HCT116 (cell line): ENCODE results near the gene JAG1. TPM values are rescaled to one million over a fixed set of nuclear protein-coding genes. Genes with fewer than 3 reads are reported as not detected.

ENCODE experiments used
- ATAC-seq: fragments of 200-7000 bp; cut with Tn5 transposase; 2 replicates; pipeline ENCODE4 v1.9.1; 2020; ENCODE audit warnings: mild to moderate bottlenecking, moderate library complexity
- BruUV-seq: library from RNA; stranded (reverse); fragments of 400-500 nt; replicated peaks from 2 replicates; lab custom pipeline; 2021; lab: Mats Ljungman, UMichigan
- CTCF ChIA-PET: fragments of 300-600 bp; sonication (Branson Sonifier 250); formaldehyde crosslinking; loops from one replicate; lab custom pipeline; 2021; ENCODE audit warnings: antibody characterized with exemption; lab: Charles Lee
- POLR2A ChIA-PET: fragments of 300-600, 350-600 bp; sonication (Branson Sonifier 250); formaldehyde crosslinking; loops from one replicate; lab custom pipeline; 2021; ENCODE audit warnings: antibody characterized with exemption; lab: Charles Lee
- RAD21 ChIA-PET, 2 experiments: fragments of 300-600 bp; sonication (Branson Sonifier 250); formaldehyde crosslinking; loops; one replicate each; lab custom pipeline; 2023; ENCODE audit warnings: low total read pairs in 2 of 2; ENCODE audit not compliant: uncharacterized antibody in 2 of 2, unreplicated experiment in 2 of 2, low non-redundant PET in 1 of 2; lab: Charles Lee
- DNase-seq: peaks from one replicate; pipeline ENCODE4 v3.0.0-alpha.2; 2010; ENCODE audit warnings: low read depth, low spot score
- H2AFZ ChIP-seq: fragments of 200-600 bp; shearing (Covaris generic), sonication (generic); 2 replicates; pipeline ENCODE4 v1.6.1; 2017; ENCODE audit warnings: low read depth, mixed run types, mixed read lengths, antibody characterized with exemption, low read length; ENCODE audit not compliant: poor library complexity, severe bottlenecking
- H3K27ac ChIP-seq: 2 replicates; pipeline ENCODE4 v1.5.1; 2012; ENCODE audit warnings: low read depth, low read length
- H3K27me3 ChIP-seq: fragments of 200-600 bp; sonication (generic); 2 replicates; pipeline ENCODE4 v1.6.1; 2016; ENCODE audit warnings: mixed run types, low read length, mixed read lengths; ENCODE audit not compliant: insufficient read depth
- H3K36me3 ChIP-seq, 2 experiments: fragments of 200-500 bp in 1 of 2; fragments of 200-600 bp in 1 of 2; sonication (Bioruptor generic) in 1 of 2; sonication (generic) in 1 of 2; 2 replicates each; pipeline versions ENCODE4 v1.5.1 to v1.6.1; 2014 to 2016; ENCODE audit warnings: low read length in 2 of 2, inconsistent platforms in 1 of 2, mixed read lengths in 1 of 2, mixed run types in 1 of 2; ENCODE audit not compliant: insufficient read depth in 2 of 2, control insufficient read depth in 1 of 2
- H3K4me1 ChIP-seq, 2 experiments: fragments of 200-600 bp in 1 of 2; sonication (generic) in 1 of 2; 2 replicates each; pipeline versions ENCODE4 v1.5.1 to v1.6.1; 2012 to 2017; ENCODE audit warnings: low read length in 2 of 2, inconsistent platforms in 1 of 2, mild to moderate bottlenecking in 1 of 2, mixed read lengths in 1 of 2, mixed run types in 1 of 2, moderate library complexity in 1 of 2; ENCODE audit not compliant: insufficient read depth in 2 of 2, control insufficient read depth in 1 of 2
- H3K4me2 ChIP-seq: fragments of 200-600 bp; sonication (generic); 2 replicates; pipeline ENCODE4 v1.6.1; 2017; ENCODE audit warnings: mixed run types, low read length, mixed read lengths
- H3K4me3 ChIP-seq, 2 experiments: fragments of 200-600 bp in 1 of 2; sonication (generic) in 1 of 2; replicated peaks in 1 of 2; 2 replicates each; pipeline ENCODE4 v1.5.1; 2011 to 2016; ENCODE audit warnings: low read length in 2 of 2, control low read depth in 1 of 2, low read depth in 1 of 2, mild to moderate bottlenecking in 1 of 2, mixed read lengths in 1 of 2, mixed run types in 1 of 2
- H3K79me2 ChIP-seq: fragments of 200-600 bp; sonication (generic); 2 replicates; pipeline ENCODE4 v1.6.1; 2017; ENCODE audit warnings: mild to moderate bottlenecking, mixed run types, low read length, moderate library complexity, mixed read lengths; ENCODE audit not compliant: insufficient read depth
- H3K9ac ChIP-seq: fragments of 200-600 bp; sonication (generic); 2 replicates; pipeline ENCODE4 v1.6.1; 2016; ENCODE audit warnings: low read length, mixed read lengths
- H3K9me2 ChIP-seq: fragments of 200-600 bp; sonication (generic), shearing (Covaris generic); 2 replicates; pipeline ENCODE4 v1.6.1; 2017; ENCODE audit warnings: mixed run types, mild to moderate bottlenecking, moderate library complexity; ENCODE audit not compliant: insufficient read depth
- H3K9me3 ChIP-seq, 2 experiments: fragments of 200-500 bp in 1 of 2; fragments of 200-600 bp in 1 of 2; sonication (Bioruptor generic) in 1 of 2; sonication (generic) in 1 of 2; 2 replicates each; pipeline ENCODE4 v1.6.1; 2014 to 2017; ENCODE audit warnings: low read length in 2 of 2, mixed read lengths in 2 of 2, inconsistent platforms in 1 of 2, low read depth in 1 of 2, mild to moderate bottlenecking in 1 of 2, mixed run types in 1 of 2, moderate library complexity in 1 of 2; ENCODE audit not compliant: control insufficient read depth in 1 of 2, insufficient read depth in 1 of 2
- H4K20me1 ChIP-seq: fragments of 200-600 bp; sonication (generic), shearing (Covaris generic); 2 replicates; pipeline ENCODE4 v1.6.1; 2017; ENCODE audit warnings: mixed run types, mild to moderate bottlenecking, moderate library complexity; ENCODE audit not compliant: insufficient read depth
- CEBPB ChIP-seq: IDR thresholded peaks from 2 replicates; pipeline ENCODE4 v1.6.1; 2012; ENCODE audit warnings: low read depth
- EZH2 ChIP-seq: fragments of 200-600 bp; sonication (generic); IDR thresholded peaks from 2 replicates; pipeline ENCODE4 v1.6.1; 2017; ENCODE audit warnings: antibody characterized with exemption, mixed run types
- FOSL1 ChIP-seq: IDR thresholded peaks from 2 replicates; pipeline ENCODE4 v1.6.1; 2012; ENCODE audit warnings: low read depth
- POLR2A ChIP-seq: IDR thresholded peaks from 2 replicates; pipeline ENCODE4 v1.7.0; 2011; ENCODE audit warnings: borderline replicate concordance; ENCODE audit not compliant: insufficient read depth, insufficient read length; ENCODE audit errors: extremely low read depth
- RAD21 ChIP-seq: IDR thresholded peaks from 2 replicates; pipeline ENCODE4 v1.6.1; 2012; ENCODE audit warnings: low read depth, mild to moderate bottlenecking
- SIN3A ChIP-seq: IDR thresholded peaks from 2 replicates; pipeline ENCODE4 v1.6.1; 2012; ENCODE audit warnings: low read depth
- SP1 ChIP-seq: IDR thresholded peaks from 2 replicates; pipeline ENCODE4 v1.6.1; 2012; ENCODE audit warnings: low read depth
- SRF ChIP-seq: IDR thresholded peaks from 2 replicates; pipeline ENCODE4 v1.6.1; 2012; ENCODE audit warnings: low read depth
- TCF7L2 ChIP-seq: IDR thresholded peaks from 2 replicates; pipeline ENCODE4 v1.7.0; 2011; ENCODE audit warnings: borderline replicate concordance, inconsistent platforms; ENCODE audit not compliant: insufficient read depth, insufficient read length; ENCODE audit errors: extremely low read depth
- ZBTB33 ChIP-seq: IDR thresholded peaks from 2 replicates; pipeline ENCODE4 v1.6.1; 2011; ENCODE audit warnings: mild to moderate bottlenecking, low read length, moderate library complexity; ENCODE audit not compliant: insufficient replicate concordance; ENCODE audit errors: extremely low read depth
- intact Hi-C: fragments of 100-400 bp; cut with micrococcal nuclease; formaldehyde crosslinking; loops from 2 replicates; pipeline ENCODE4 v1.10.0; 2022
- total RNA-seq: library from RNA; stranded (reverse); gene quantifications from one replicate; pipeline ENCODE4 v1.2.1, GENCODE V29; 2021; ENCODE audit not compliant: unreplicated experiment
- TF ChIP-seq, protein P1 (sequence below), 3 experiments: fragments of 200-600 bp in 1 of 3; sonication (generic) in 1 of 3; IDR thresholded peaks in 2 of 3; conservative IDR thresholded peaks in 1 of 3; 2 replicates each; pipeline ENCODE4 v1.5.1; 2012 to 2017; ENCODE audit warnings: low read depth in 2 of 3, low read length in 2 of 3, antibody characterized with exemption in 1 of 3, borderline replicate concordance in 1 of 3, control low read depth in 1 of 3, mild to moderate bottlenecking in 1 of 3, mixed read lengths in 1 of 3, mixed run types in 1 of 3, moderate library complexity in 1 of 3; ENCODE audit not compliant: insufficient read depth in 1 of 3
- TF ChIP-seq, protein P2 (sequence below): IDR thresholded peaks from 2 replicates; pipeline ENCODE4 v1.6.1; 2012

JAG1 gene
- total RNA-seq, 1 experiment from 2014 or later: 31.9 TPM

- H3K9ac ChIP-seq: no peak overlapping the region
- no peaks in the 10 kb centered on the region for H3K9me2 ChIP-seq
- RAD21 ChIA-PET: no interaction called here
- CTCF ChIA-PET: no interaction called here
- peaks cover 39 to 90% of the 10 kb centered on the region in 2 experiments; a peak in 3 of 4 replicates for H3K36me3 ChIP-seq
- BruUV-seq: no TSS peak
- H3K4me1 ChIP-seq: no peaks in the 10 kb centered on the region
- H3K27me3 ChIP-seq: no peaks in the 10 kb centered on the region
- no peak overlapping the region for H3K4me3 ChIP-seq
- TF ChIP-seq TCF7L2 (no peak), EZH2 (no peak), SIN3A (no peak), RAD21 (peak; percentile 41), CEBPB (no peak), FOSL1 (no peak)
- TF ChIP-seq, protein P1, sequence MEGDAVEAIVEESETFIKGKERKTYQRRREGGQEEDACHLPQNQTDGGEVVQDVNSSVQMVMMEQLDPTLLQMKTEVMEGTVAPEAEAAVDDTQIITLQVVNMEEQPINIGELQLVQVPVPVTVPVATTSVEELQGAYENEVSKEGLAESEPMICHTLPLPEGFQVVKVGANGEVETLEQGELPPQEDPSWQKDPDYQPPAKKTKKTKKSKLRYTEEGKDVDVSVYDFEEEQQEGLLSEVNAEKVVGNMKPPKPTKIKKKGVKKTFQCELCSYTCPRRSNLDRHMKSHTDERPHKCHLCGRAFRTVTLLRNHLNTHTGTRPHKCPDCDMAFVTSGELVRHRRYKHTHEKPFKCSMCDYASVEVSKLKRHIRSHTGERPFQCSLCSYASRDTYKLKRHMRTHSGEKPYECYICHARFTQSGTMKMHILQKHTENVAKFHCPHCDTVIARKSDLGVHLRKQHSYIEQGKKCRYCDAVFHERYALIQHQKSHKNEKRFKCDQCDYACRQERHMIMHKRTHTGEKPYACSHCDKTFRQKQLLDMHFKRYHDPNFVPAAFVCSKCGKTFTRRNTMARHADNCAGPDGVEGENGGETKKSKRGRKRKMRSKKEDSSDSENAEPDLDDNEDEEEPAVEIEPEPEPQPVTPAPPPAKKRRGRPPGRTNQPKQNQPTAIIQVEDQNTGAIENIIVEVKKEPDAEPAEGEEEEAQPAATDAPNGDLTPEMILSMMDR (IDR thresholded peaks at IDR 0.05 in 2 of 3, conservative IDR thresholded peaks at IDR 0.05 in 1 of 3; ENCODE audit: borderline replicate concordance in 1 of 3, insufficient read depth in 1 of 3, low read depth in 2 of 3, low read length in 2 of 3): peak; percentile 13 to 52 (median 48); a peak in 5 of 6 replicates
- no peaks in the 10 kb centered on the region for H3K9me3 ChIP-seq
- ATAC-seq (peak; percentile 54; the same call in 1 of the 2 replicates), DNase-seq (no peak)
- intact Hi-C loops: loop anchor here (10.0 kb wide), 1 partner anchor 93 kb away; no protein-coding TSS in a partner anchor
- POLR2A ChIA-PET: no interaction called here
- H2AFZ ChIP-seq: no peak overlapping the region
- no peak overlapping the region for H3K4me2 ChIP-seq
- no peak overlapping the region for H3K27ac ChIP-seq
- H4K20me1 ChIP-seq: no peaks in the 10 kb centered on the region
- H3K79me2 ChIP-seq: no peaks in the 10 kb centered on the region
These were observed 26.3 kb downstream of the JAG1 start for GRCh38 chr20:10647471-10647870.

DNA sequence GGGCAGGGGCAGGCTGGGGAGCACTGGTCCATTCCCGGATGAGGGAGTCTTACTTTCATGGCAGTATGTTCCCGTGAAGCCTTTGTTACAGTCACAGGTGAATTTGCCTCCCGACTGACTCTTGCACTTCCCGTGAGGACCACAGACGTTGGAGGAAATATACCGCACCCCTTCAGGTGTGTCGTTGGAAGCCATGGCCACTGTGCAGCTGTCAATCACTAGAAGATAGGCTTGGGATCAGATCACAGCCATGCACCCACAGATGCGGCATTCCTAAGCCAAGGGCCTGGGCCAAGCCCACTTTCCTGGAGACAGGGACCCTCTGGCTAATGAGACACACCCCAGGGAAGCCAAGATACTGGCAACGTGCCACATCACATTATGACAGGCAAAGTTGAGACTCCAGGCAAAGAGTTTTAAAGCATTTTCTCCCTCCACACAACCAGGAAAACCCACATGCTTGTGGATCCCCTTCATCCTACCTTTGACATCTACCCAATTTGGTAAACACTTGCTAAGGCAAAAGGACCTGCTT is 26.8 kb downstream of the JAG1 start:
- Histone ChIP-seq H2AFZ (no peak overlapping the region), H3K9me3 (no peaks in the 10 kb centered on the region), H3K79me2 (no peaks in the 10 kb centered on the region), H3K27me3 (no peaks in the 10 kb centered on the region), H3K9me2 (no peaks in the 10 kb centered on the region), H4K20me1 (no peaks in the 10 kb centered on the region), H3K4me3 (no peak overlapping the region), H3K36me3 (peaks cover 44 to 90% of the 10 kb centered on the region in 2 experiments; a peak in 3 of 4 replicates), H3K27ac (no peak overlapping the region), H3K9ac (no peak overlapping the region), H3K4me1 (no peaks in the 10 kb centered on the region), H3K4me2 (no peak overlapping the region)
- ChIA-PET CTCF (no interaction called here), RAD21 (no interaction called here), POLR2A (no interaction called here)
- intact Hi-C loops: loop anchor here (10.0 kb wide), 1 partner anchor 92 kb away; no protein-coding TSS in a partner anchor
- DNase-seq: no peak
- BruUV-seq: no TSS peak
- no peak for ATAC-seq
- TF ChIP-seq POLR2A (no peak), SRF (no peak), SP1 (no peak), ZBTB33 (no peak), TCF7L2 (no peak), SIN3A (no peak)
- TF ChIP-seq, protein P2, sequence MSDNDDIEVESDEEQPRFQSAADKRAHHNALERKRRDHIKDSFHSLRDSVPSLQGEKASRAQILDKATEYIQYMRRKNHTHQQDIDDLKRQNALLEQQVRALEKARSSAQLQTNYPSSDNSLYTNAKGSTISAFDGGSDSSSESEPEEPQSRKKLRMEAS: no peak
- TF ChIP-seq, protein P1 (IDR thresholded peaks at IDR 0.05 in 2 of 3, conservative IDR thresholded peaks at IDR 0.05 in 1 of 3; ENCODE audit: borderline replicate concordance in 1 of 3, insufficient read depth in 1 of 3, low read depth in 2 of 3, low read length in 2 of 3): no peak
